ENCODE data around the gene STMN3. TPM values are rescaled to one million over a fixed set of nuclear protein-coding genes. Genes with fewer than 3 reads are reported as not detected.

Gene STMN3
- total and polyA plus RNA-seq, 11 donors, result 2.9 to 15.6 (median 5.2) TPM

DNA sequence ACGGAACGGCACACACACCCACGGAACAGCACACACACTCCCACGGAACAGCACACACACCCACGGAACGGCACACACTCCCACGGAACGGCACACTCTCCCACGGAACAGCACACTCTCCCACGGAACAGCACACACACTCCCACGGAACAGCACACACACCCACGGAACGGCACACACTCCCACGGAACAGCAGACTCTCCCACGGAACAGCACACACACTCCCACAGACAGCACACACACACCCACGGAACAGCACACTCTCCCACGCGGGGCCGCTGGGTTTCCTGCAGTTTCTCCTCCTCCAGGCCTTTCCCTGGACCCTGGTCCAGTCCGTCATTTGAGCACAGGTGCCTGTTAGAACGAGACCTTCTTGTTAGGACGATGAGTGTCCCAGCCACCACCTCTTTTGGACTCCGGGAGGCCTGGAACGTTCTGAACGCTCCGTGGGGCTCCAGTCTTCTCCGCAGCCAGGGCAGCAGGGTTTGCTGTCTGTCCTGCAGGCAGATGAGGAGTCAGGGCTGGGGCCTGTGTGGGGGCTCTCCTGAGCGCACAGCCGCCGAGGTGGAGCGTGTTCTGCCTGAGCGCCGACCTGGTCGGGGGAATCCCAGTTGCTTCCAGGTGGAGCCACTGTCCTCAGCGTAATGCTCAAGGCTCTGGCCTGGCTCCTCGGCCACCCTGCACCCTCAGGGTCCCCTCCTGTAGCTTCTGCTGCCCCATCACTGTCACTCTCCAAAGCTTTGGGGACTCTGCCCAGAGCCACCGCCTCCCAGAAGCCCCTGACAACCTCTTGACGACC is 25.6 kb upstream of the STMN3 start:
- H3K36me3 ChIP-seq, result peaks cover 0 to 54% (median 34%) of the 10 kb centered on the region in 9 donors
- intact Hi-C loops (cut with DNase I), result loop anchor here in 1 of 10 donors (10.0 kb wide), 1 partner anchor 56 kb away; the partner anchor contains the start of genes LIME1 and SLC2A4RG
- 88 to 91% (median 89%) methylated on average over 29 to 38 of the region's 38 CpGs for WGBS, 4 donors

DNA sequence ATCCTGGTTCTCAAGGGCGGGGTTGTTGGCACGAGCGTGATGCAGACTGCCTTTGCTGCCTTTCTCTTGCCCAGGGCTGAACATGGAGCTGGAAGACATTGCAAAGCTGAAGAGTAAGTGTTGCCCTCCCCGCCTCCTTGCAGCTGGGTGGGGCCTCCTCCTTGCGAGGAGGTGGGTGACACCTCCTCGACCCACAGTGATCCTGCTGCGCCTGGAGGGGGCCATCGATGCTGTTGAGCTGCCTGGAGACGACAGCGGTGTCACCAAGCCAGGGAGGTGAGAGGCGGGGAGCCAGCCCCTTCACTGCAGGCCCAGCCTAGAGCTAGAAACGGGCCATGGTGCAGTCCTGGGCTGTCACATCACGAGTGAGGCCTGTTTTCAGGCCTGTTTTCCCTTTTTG is 24.8 kb upstream of the STMN3 start:
- 85 to 89% (median 89%) methylated on average over 11 to 13 of the region's 13 CpGs for WGBS, 4 donors
- peaks cover 0 to 56% (median 40%) of the 10 kb centered on the region in 9 donors for H3K36me3 ChIP-seq

More for the DNA sequence above, 25.6 kb upstream of the STMN3 start:
- no peak for DNase-seq
- H3K9me3 ChIP-seq, result no peaks in the 10 kb centered on the region
- no peak for ATAC-seq
- no peaks in the 10 kb centered on the region for H3K27me3 ChIP-seq
- no peak overlapping the region for H3K27ac ChIP-seq
- H3K4me1 ChIP-seq, result peaks cover 0 to 28% (median 18%) of the 10 kb centered on the region in 12 donors
- TF ChIP-seq, protein P1, sequence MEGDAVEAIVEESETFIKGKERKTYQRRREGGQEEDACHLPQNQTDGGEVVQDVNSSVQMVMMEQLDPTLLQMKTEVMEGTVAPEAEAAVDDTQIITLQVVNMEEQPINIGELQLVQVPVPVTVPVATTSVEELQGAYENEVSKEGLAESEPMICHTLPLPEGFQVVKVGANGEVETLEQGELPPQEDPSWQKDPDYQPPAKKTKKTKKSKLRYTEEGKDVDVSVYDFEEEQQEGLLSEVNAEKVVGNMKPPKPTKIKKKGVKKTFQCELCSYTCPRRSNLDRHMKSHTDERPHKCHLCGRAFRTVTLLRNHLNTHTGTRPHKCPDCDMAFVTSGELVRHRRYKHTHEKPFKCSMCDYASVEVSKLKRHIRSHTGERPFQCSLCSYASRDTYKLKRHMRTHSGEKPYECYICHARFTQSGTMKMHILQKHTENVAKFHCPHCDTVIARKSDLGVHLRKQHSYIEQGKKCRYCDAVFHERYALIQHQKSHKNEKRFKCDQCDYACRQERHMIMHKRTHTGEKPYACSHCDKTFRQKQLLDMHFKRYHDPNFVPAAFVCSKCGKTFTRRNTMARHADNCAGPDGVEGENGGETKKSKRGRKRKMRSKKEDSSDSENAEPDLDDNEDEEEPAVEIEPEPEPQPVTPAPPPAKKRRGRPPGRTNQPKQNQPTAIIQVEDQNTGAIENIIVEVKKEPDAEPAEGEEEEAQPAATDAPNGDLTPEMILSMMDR (IDR thresholded peaks at IDR 0.05), result no peak
- TF ChIP-seq POLR2A (IDR thresholded peaks at IDR 0.05), result no peak
- no peak overlapping the region for H3K4me3 ChIP-seq

DNA sequence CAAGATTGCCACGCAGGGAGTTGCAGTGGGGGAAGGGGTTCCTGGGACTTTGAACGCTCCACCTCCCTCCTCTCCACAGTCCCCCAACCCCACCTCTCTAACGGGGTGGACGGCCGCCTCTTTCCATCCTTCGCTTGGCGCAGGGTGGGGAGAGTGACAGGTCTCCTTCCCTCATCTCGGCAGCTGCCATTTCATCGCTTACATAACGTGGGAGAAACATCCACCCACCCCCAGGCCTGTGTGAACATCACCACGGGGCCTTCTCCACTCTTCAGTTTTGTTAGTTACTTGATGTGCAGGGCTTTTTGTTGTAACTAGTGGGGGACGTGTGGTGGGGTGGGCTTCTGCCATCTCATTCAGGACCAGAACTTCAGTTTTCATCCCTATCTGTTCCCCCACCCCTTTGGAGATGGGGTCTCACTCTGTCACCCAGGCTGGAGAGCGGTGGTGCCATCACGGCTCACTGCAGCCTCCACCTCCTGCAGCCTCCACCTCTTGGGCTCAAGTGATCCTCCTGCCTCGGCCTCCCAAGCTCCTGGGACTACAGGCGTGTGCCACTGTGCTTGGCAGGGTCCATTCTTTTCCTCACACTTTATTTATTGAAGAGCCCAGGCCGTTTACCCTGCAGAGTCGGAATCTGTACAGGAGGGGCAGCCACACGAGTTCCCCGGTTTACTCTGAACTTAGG is 22.6 kb upstream of the STMN3 start:
- WGBS, 4 donors, result 94 to 96% (median 95%) methylated on average over 20 of the region's 20 CpGs
- no peak overlapping the region for H3K27ac ChIP-seq
- H3K4me1 ChIP-seq, result no peaks in the 10 kb centered on the region
- no peak for TF ChIP-seq POLR2A (IDR thresholded peaks at IDR 0.05)
- TF ChIP-seq, protein P1 (IDR thresholded peaks at IDR 0.05), result no peak
- no peak for ATAC-seq
- H3K36me3 ChIP-seq, result peaks cover 0 to 67% (median 48%) of the 10 kb centered on the region in 9 donors
- H3K4me3 ChIP-seq, result no peak overlapping the region
- peak in 1 of 5 donors; percentile 39 for DNase-seq
- intact Hi-C loops (cut with DNase I), result loop anchor here in 1 of 10 donors (10.0 kb wide), 1 partner anchor 59 kb away; the partner anchor contains the start of genes LIME1 and SLC2A4RG
- no peaks in the 10 kb centered on the region for H3K27me3 ChIP-seq
- no peaks in the 10 kb centered on the region for H3K9me3 ChIP-seq

More for the DNA sequence above, 24.8 kb upstream of the STMN3 start:
- Histone ChIP-seq H3K27me3 (no peaks in the 10 kb centered on the region), H3K4me1 (peaks cover 0 to 21% (median 15%) of the 10 kb centered on the region in 12 donors), H3K27ac (no peak overlapping the region), H3K4me3 (no peak overlapping the region), H3K9me3 (no peaks in the 10 kb centered on the region)
- ATAC-seq (no peak), DNase-seq (no peak)
- intact Hi-C loops (cut with DNase I), result loop anchor here in 1 of 10 donors (10.0 kb wide), 1 partner anchor 57 kb away; the partner anchor contains the start of genes LIME1 and SLC2A4RG
- TF ChIP-seq, protein P1 (IDR thresholded peaks at IDR 0.05), result no peak
- no peak for TF ChIP-seq POLR2A (IDR thresholded peaks at IDR 0.05)

DNA sequence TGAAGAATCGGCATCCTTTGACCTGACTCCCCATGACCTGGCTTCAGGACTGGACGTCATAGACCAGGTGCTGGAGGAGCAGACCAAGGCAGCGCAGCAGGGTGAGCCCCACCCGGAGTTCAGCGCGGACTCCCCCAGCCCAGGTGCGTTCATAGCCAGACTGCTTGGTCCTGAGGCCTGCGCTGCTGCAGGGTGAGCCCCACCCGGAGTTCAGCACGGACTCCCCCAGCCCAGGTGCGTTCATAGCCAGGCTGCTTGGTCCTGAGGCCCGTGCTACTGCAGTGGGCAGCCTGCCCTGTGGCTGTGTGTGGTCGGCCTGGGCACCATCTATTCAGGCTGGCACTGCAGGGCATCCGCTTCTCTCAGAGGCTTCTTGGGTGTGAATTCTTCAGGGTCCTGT is 20.7 kb upstream of the STMN3 start:
- H3K4me3 ChIP-seq, result no peak overlapping the region
- no peak overlapping the region for H3K27ac ChIP-seq
- 89 to 98% (median 95%) methylated on average over 8 to 14 of the region's 14 CpGs for WGBS, 4 donors
- ATAC-seq, result peak in 1 of 4 donors; percentile 32
- intact Hi-C loops (cut with DNase I), result loop anchor here in 1 of 10 donors (10.0 kb wide), 1 partner anchor 61 kb away; the partner anchor contains the start of genes LIME1 and SLC2A4RG
- no peaks in the 10 kb centered on the region for H3K4me1 ChIP-seq
- DNase-seq, result peak in 1 of 5 donors; percentile 51
- no peak for TF ChIP-seq POLR2A (IDR thresholded peaks at IDR 0.05)
- TF ChIP-seq, protein P1 (IDR thresholded peaks at IDR 0.05), result no peak
- no peaks in the 10 kb centered on the region for H3K27me3 ChIP-seq
- no peaks in the 10 kb centered on the region for H3K9me3 ChIP-seq
- H3K36me3 ChIP-seq, result peaks cover 0 to 62% (median 43%) of the 10 kb centered on the region in 9 donors
